Measurements from ENCODE around the gene IMMP2L.

Gene IMMP2L

DNA sequence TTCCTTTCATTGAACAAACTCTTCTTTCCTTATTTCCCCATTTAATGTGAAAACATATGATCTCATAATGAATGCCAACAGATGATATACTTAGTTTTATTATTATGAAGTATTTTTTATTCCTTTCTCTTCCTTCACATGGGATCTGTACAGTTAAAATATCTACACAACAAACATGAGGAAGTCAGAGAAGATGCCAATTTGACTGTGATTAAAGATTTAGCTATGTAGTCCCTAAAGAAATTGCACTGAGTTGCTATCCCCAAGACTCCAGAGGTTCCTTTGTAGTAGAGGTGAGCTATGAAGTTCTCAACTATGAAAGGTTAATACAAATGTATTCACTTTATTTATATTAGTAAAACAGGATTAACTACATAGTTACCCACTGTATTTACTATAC, 532.0 kb downstream of the IMMP2L start:
- Histone ChIP-seq H3K4me2 (ENCODE audit: low read depth, low read length, poor library complexity, severe bottlenecking) (no peak overlapping the region), H3K36me3 (ENCODE audit: low read length) (no peaks in the 10 kb centered on the region), H3K9me3 (ENCODE audit: insufficient read depth, low read length) (no peaks in the 10 kb centered on the region), H3K9me2 (replicated peaks; ENCODE audit: insufficient read depth, low read length) (no peaks in the 10 kb centered on the region), H3F3A (ENCODE audit: insufficient read depth) (no peaks in the 10 kb centered on the region), H3K4me3 (ENCODE audit: insufficient read depth, low read length, poor library complexity, severe bottlenecking) (no peak overlapping the region), H3K27ac (ENCODE audit: low read depth, low read length) (no peak overlapping the region), H2AFZ (ENCODE audit: low read depth, low read length, severe bottlenecking) (no peak overlapping the region), H3K27me3 (ENCODE audit: low read length) (no peaks in the 10 kb centered on the region), H3K9ac (ENCODE audit: low read length) (no peak overlapping the region), H3K79me2 (ENCODE audit: insufficient read depth, low read length) (no peaks in the 10 kb centered on the region), H4K20me1 (ENCODE audit: low read depth, low read length) (no peaks in the 10 kb centered on the region)
- TF ChIP-seq, protein P1, sequence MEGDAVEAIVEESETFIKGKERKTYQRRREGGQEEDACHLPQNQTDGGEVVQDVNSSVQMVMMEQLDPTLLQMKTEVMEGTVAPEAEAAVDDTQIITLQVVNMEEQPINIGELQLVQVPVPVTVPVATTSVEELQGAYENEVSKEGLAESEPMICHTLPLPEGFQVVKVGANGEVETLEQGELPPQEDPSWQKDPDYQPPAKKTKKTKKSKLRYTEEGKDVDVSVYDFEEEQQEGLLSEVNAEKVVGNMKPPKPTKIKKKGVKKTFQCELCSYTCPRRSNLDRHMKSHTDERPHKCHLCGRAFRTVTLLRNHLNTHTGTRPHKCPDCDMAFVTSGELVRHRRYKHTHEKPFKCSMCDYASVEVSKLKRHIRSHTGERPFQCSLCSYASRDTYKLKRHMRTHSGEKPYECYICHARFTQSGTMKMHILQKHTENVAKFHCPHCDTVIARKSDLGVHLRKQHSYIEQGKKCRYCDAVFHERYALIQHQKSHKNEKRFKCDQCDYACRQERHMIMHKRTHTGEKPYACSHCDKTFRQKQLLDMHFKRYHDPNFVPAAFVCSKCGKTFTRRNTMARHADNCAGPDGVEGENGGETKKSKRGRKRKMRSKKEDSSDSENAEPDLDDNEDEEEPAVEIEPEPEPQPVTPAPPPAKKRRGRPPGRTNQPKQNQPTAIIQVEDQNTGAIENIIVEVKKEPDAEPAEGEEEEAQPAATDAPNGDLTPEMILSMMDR (IDR thresholded peaks at IDR 0.05; ENCODE audit: insufficient read depth, low read length, poor library complexity, severe bottlenecking), result no peak
- TF ChIP-seq EZH2phosphoT487 (conservative IDR thresholded peaks at IDR 0.05; ENCODE audit: low read length), result no peak

DNA sequence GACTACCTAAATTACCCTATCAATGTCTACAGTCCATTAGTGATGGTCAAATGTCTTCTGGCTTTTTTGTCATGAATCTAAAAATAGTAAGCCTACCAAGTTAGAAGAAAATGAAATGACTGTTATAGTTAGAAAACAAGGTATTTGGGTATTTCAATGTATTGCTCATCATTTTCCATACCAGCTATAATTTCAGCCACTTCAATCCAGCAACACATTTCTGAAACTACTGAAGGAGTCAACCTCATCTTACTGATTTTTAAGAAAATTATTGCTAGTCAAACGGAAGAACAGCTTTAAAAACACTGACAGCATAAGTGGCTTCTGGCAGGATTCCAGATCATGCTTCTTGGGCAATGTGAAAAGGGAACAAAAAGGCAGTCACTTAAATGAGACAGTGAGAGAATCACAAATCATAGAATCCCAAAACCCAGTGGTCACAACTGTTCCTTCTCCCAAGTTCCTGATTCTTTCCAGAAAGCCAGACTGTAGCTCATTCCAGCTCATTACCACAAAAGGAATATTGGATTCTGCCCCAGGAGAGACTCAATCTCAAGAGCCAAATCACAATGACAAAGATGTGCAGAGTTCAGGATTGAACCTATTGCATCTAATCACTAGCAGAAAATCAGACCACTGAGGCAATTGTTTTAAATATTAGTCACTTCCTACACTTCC, 532.6 kb downstream of the IMMP2L start:
- Histone ChIP-seq H3K27me3 (ENCODE audit: low read length) (no peaks in the 10 kb centered on the region), H3K4me2 (ENCODE audit: low read depth, low read length, poor library complexity, severe bottlenecking) (no peak overlapping the region), H3K36me3 (ENCODE audit: low read length) (no peaks in the 10 kb centered on the region), H4K20me1 (ENCODE audit: low read depth, low read length) (no peaks in the 10 kb centered on the region), H3F3A (ENCODE audit: insufficient read depth) (no peaks in the 10 kb centered on the region), H3K4me3 (ENCODE audit: insufficient read depth, low read length, poor library complexity, severe bottlenecking) (no peak overlapping the region), H2AFZ (ENCODE audit: low read depth, low read length, severe bottlenecking) (no peak overlapping the region), H3K9me2 (replicated peaks; ENCODE audit: insufficient read depth, low read length) (no peaks in the 10 kb centered on the region), H3K9me3 (ENCODE audit: insufficient read depth, low read length) (no peaks in the 10 kb centered on the region), H3K27ac (ENCODE audit: low read depth, low read length) (no peak overlapping the region), H3K9ac (ENCODE audit: low read length) (no peak overlapping the region), H3K79me2 (ENCODE audit: insufficient read depth, low read length) (no peaks in the 10 kb centered on the region)
- TF ChIP-seq, protein P1 (IDR thresholded peaks at IDR 0.05; ENCODE audit: insufficient read depth, low read length, poor library complexity, severe bottlenecking), result no peak
- no peak for TF ChIP-seq EZH2phosphoT487 (conservative IDR thresholded peaks at IDR 0.05; ENCODE audit: low read length)

DNA sequence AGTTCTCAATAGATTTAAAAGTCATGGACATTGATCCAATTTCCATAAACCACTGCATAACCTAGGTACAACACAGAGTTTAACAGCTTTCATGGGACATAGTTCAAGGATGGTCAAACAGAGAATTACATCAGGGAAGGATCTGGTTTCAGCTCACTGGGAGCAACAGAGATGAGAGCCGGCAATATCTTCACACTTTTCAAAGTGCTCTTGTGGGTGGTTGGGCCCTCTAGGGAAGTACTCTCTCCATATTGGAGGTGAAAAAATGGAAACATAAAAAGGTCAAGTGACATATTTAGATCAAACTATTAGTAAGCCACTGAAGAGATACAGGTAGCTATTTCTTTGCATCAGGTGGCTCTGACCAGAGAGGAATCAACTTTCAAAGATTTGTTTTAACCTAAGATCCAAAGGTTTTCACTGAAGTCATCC, 533.1 kb downstream of the IMMP2L start:
- Histone ChIP-seq H3K27ac (ENCODE audit: low read depth, low read length) (no peak overlapping the region), H3K9me2 (replicated peaks; ENCODE audit: insufficient read depth, low read length) (no peaks in the 10 kb centered on the region), H3F3A (ENCODE audit: insufficient read depth) (no peaks in the 10 kb centered on the region), H3K4me3 (ENCODE audit: insufficient read depth, low read length, poor library complexity, severe bottlenecking) (no peak overlapping the region), H2AFZ (ENCODE audit: low read depth, low read length, severe bottlenecking) (no peak overlapping the region), H3K27me3 (ENCODE audit: low read length) (no peaks in the 10 kb centered on the region), H3K4me2 (ENCODE audit: low read depth, low read length, poor library complexity, severe bottlenecking) (no peak overlapping the region), H3K9me3 (ENCODE audit: insufficient read depth, low read length) (no peaks in the 10 kb centered on the region), H3K9ac (ENCODE audit: low read length) (no peak overlapping the region), H3K36me3 (ENCODE audit: low read length) (no peaks in the 10 kb centered on the region), H4K20me1 (ENCODE audit: low read depth, low read length) (no peaks in the 10 kb centered on the region), H3K79me2 (ENCODE audit: insufficient read depth, low read length) (no peaks in the 10 kb centered on the region)
- no peak for TF ChIP-seq EZH2phosphoT487 (conservative IDR thresholded peaks at IDR 0.05; ENCODE audit: low read length)
- TF ChIP-seq, protein P1 (IDR thresholded peaks at IDR 0.05; ENCODE audit: insufficient read depth, low read length, poor library complexity, severe bottlenecking), result no peak

All from SU-DHL-6 (cell line).